Smooth muscle cell (in vitro differentiated cells): ENCODE measurements around the gene TRAF3. TPM values are rescaled to one million over a fixed set of nuclear protein-coding genes. Genes with fewer than 3 reads are reported as not detected.

Experiments
- DNase-seq: peaks from one replicate; lab custom pipeline; 2025; ENCODE audit not compliant: unreplicated experiment; lab: John Stamatoyannopoulos, UW
- H2AFZ ChIP-seq: fragments of 200-600 bp; sonication (generic); 2 replicates; pipeline ENCODE4 v1.6.0; 2016; ENCODE audit warnings: antibody characterized with exemption, low read depth, mild to moderate bottlenecking
- H3F3A ChIP-seq: fragments of 200-600 bp; sonication (generic); 2 replicates; pipeline ENCODE4 v1.6.0; 2017; ENCODE audit warnings: antibody characterized with exemption, low read depth
- H3K27ac ChIP-seq: fragments of 200-600 bp; sonication (generic); 2 replicates; pipeline ENCODE4 v1.5.1; 2016; ENCODE audit warnings: low read depth, mild to moderate bottlenecking
- H3K27me3 ChIP-seq: fragments of 200-600 bp; sonication (generic); 2 replicates; pipeline ENCODE4 v1.6.1; 2016; ENCODE audit warnings: low read depth, mild to moderate bottlenecking
- H3K36me3 ChIP-seq: fragments of 200-600 bp; sonication (generic); 2 replicates; pipeline ENCODE4 v1.5.1; 2016; ENCODE audit warnings: low read depth
- H3K4me1 ChIP-seq: fragments of 200-600 bp; sonication (generic); 2 replicates; pipeline ENCODE4 v1.5.1; 2016; ENCODE audit warnings: low read depth
- H3K4me2 ChIP-seq: fragments of 200-600 bp; sonication (generic); 2 replicates; pipeline ENCODE4 v1.6.0; 2016; ENCODE audit warnings: mild to moderate bottlenecking
- H3K4me3 ChIP-seq: fragments of 200-600 bp; sonication (generic); 2 replicates; pipeline ENCODE4 v1.5.1; 2016; ENCODE audit warnings: mild to moderate bottlenecking
- H3K79me2 ChIP-seq: fragments of 200-600 bp; sonication (generic); 2 replicates; pipeline ENCODE4 v1.6.0; 2016; ENCODE audit warnings: low read depth, mild to moderate bottlenecking
- H3K9ac ChIP-seq: fragments of 200-600 bp; sonication (generic); 2 replicates; pipeline ENCODE4 v1.6.0; 2016; ENCODE audit warnings: low read depth
- H3K9me3 ChIP-seq: fragments of 200-600 bp; sonication (generic); replicated peaks from 2 replicates; pipeline ENCODE4 v1.5.1; 2016; ENCODE audit warnings: low read depth
- H4K20me1 ChIP-seq: fragments of 200-600 bp; sonication (generic); 2 replicates; pipeline ENCODE4 v1.6.0; 2016; ENCODE audit warnings: low read depth
- WGBS: methylation state at CpG from one replicate; pipeline ENCODE4 v1.1.7; 2016; ENCODE audit warnings: low lambda C conversion rate; 5-methylcytosine and 5-hydroxymethylcytosine counted together
- polyA plus RNA-seq: library from polyadenylated mRNA; unstranded; fragments of >200 nt; fragmentation: Nextera tagmentation; extraction: Ambion mirVana; gene quantifications from 2 replicates; pipeline ENCODE4 v1.2.1, GENCODE V29; 2016
- total RNA-seq: library from RNA; depleted of rRNA; stranded (reverse); fragments of >200 nt; gene quantifications from 2 replicates; pipeline ENCODE4 v1.2.3, GENCODE V29; 2014
- TF ChIP-seq, protein P1 (sequence below): fragments of 200-600 bp; sonication (generic); IDR thresholded peaks from 2 replicates; pipeline ENCODE4 v1.5.1; 2017; ENCODE audit warnings: borderline replicate concordance, mild to moderate bottlenecking, antibody characterized with exemption; ENCODE audit not compliant: insufficient read depth, poor library complexity, severe bottlenecking

The TRAF3 gene
- total and polyA plus RNA-seq, 2 experiments from 2014 or later, result 9.4 to 24.6 TPM

DNA sequence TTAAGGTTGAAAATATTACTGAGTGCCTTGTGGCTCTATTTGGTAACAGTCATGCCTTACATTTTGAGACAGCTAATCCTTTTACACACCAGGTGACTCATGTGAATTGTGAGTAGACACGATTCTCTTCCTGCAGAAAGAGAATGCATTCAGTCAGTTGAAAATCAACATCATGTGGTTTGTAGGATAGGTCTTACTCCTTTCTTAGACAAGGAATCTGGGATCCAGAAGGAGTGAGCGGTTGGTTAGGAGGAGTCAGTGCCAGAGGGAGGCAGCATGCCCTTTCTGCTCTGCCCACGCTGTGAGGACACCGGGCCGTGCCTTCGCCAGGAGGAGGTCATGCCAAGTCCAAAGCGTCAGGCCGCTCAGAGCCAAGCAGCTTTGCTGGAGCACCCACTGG is 47.6 kb downstream of the TRAF3 start:
- Histone ChIP-seq H3K27me3 (no peaks in the 10 kb centered on the region), H4K20me1 (peaks cover 98% of the 10 kb centered on the region), H3K79me2 (peaks cover 83% of the 10 kb centered on the region), H3K27ac (peak overlapping the region; percentile 31), H3K36me3 (no peaks in the 10 kb centered on the region), H3F3A (no peaks in the 10 kb centered on the region), H3K4me3 (no peak overlapping the region), H3K9ac (no peak overlapping the region), H3K4me2 (peak overlapping the region; percentile 32), H3K9me3 (no peaks in the 10 kb centered on the region), H2AFZ (no peak overlapping the region), H3K4me1 (peaks cover 15% of the 10 kb centered on the region)
- WGBS, result 84% methylated on average over 8 of the region's 8 CpGs
- DNase-seq, result no peak
- TF ChIP-seq, protein P1, sequence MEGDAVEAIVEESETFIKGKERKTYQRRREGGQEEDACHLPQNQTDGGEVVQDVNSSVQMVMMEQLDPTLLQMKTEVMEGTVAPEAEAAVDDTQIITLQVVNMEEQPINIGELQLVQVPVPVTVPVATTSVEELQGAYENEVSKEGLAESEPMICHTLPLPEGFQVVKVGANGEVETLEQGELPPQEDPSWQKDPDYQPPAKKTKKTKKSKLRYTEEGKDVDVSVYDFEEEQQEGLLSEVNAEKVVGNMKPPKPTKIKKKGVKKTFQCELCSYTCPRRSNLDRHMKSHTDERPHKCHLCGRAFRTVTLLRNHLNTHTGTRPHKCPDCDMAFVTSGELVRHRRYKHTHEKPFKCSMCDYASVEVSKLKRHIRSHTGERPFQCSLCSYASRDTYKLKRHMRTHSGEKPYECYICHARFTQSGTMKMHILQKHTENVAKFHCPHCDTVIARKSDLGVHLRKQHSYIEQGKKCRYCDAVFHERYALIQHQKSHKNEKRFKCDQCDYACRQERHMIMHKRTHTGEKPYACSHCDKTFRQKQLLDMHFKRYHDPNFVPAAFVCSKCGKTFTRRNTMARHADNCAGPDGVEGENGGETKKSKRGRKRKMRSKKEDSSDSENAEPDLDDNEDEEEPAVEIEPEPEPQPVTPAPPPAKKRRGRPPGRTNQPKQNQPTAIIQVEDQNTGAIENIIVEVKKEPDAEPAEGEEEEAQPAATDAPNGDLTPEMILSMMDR, result no peak

DNA sequence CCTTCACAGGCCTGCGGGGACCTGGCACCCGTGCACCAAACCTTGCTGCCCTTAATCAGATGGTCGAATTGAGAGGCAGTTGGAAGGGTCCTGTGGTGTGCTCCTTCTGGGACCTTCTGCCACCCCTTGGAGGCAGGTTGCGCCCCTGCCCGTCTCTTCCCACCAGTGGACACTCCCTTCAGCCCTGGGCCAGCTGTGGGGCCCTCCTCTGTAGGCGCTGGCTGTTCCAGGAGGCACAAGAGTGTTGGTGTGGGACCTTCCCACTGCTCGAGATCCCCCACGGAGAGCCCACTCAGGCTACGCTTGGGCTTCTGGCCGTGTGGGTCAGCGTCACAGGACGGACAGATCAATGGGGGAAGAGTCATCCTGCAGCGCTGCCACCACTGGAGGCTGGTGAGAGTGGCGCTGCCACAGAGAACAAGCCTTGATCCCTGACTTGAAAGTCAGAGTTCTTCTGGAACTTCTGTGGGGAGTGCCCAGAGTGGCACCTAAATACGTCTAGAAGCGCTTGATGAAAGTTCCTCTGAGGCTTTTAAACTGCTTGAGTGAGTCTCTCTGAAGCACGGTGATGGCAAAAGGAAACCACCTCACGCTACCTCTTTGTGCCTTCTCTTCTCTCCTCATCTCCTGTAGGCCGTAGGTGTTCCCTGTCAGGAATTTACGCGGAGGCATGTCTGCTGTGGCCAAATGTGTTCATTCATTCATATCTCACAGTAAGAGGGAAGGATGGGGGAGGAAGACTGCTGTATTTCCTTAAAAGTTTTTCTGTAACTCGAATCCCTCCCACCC is 48.3 kb downstream of the TRAF3 start:
- Histone ChIP-seq H3F3A (no peaks in the 10 kb centered on the region), H3K4me1 (peaks cover 15% of the 10 kb centered on the region), H3K4me3 (no peak overlapping the region), H3K27ac (peak overlapping the region; percentile 31), H3K9me3 (no peaks in the 10 kb centered on the region), H3K27me3 (no peaks in the 10 kb centered on the region), H3K9ac (no peak overlapping the region), H3K79me2 (peaks cover 85% of the 10 kb centered on the region), H3K36me3 (no peaks in the 10 kb centered on the region), H2AFZ (no peak overlapping the region), H4K20me1 (peaks cover 100% of the 10 kb centered on the region), H3K4me2 (no peak overlapping the region)
- DNase-seq, result no peak
- TF ChIP-seq, protein P1, result no peak
- WGBS, result 95% methylated on average over 22 of the region's 22 CpGs

DNA sequence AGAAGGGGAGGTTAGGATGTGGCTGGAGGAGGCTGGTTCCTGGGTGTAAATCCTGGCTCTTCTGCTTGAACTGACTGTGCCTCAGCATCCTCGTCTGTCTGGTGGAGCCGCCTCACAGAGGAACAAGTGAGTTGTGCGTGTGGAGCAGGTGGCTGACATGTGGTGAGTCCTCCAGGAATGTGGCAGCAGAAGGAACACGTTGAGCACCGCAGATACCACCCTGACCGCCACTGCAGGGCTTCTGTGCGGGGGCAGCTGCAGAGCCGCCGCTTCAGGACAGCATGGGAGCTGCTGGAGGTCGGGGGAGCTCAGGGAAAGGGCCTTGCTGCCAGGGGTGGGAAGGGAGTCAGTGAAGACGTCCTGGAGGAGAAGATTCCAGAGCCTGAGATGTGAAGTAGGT is 48.9 kb downstream of the TRAF3 start:
- no peaks in the 10 kb centered on the region for H3K9me3 ChIP-seq
- no peak for DNase-seq
- no peak overlapping the region for H3K9ac ChIP-seq
- no peak overlapping the region for H2AFZ ChIP-seq
- no peaks in the 10 kb centered on the region for H3K36me3 ChIP-seq
- 90% methylated on average over 11 of the region's 11 CpGs for WGBS
- H3K4me1 ChIP-seq, result peaks cover 15% of the 10 kb centered on the region
- no peak overlapping the region for H3K4me2 ChIP-seq
- H3K79me2 ChIP-seq, result peaks cover 79% of the 10 kb centered on the region
- no peaks in the 10 kb centered on the region for H3F3A ChIP-seq
- no peak overlapping the region for H3K27ac ChIP-seq
- TF ChIP-seq, protein P1, result no peak
- no peaks in the 10 kb centered on the region for H3K27me3 ChIP-seq
- peaks cover 100% of the 10 kb centered on the region for H4K20me1 ChIP-seq
- H3K4me3 ChIP-seq, result no peak overlapping the region
